ENCODE measurements around the gene PCDHA6.
"Not testable (repeated sequence)": the region's sequence is repeated elsewhere in the genome, so short reads cannot be mapped to it uniquely, and the experiment has no call there.

The PCDHA6 gene

DNA sequence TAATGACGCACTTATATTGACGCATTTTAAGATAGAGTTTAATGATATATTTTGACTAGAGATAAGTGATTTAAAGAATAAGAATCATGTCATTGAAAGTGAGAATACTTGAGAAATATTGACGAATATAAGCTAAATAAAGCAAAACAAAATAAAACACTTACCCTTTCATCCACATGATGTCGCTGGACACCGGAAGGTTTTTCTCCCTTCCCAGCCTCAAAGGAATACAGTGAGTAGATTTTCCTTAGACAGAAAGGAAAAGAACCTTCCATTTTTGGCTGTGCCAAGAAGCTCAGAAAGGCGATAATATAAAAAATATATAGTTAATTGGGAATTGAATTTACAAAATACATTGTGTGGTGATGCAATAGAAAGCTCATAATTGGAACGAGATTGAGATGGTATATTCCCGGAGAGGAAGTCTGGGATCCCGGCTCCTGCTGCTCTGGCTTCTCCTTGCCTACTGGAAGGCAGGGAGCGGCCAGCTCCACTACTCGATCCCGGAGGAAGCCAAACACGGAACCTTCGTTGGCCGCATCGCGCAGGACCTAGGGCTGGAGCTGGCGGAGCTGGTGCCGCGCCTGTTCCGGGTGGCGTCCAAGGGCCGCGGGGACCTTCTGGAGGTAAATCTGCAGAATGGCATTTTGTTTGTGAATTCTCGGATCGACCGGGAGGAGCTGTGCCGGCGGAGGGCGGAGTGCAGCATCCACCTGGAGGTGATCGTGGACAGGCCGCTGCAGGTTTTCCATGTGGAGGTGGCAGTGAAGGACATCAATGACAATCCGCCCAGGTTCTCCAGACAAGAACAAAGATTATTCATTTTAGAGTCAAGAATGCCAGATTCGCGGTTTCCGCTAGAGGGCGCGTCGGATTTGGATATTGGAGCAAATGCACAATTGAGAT lies 6.1 kb upstream of the PCDHA6 start, which contains the start of gene PCDHA5:
Gene PCDHA5, plus strand, starts transcription at position 239 of the 906 bp plus-strand sequence.
- no peak for DNase-seq

DNA sequence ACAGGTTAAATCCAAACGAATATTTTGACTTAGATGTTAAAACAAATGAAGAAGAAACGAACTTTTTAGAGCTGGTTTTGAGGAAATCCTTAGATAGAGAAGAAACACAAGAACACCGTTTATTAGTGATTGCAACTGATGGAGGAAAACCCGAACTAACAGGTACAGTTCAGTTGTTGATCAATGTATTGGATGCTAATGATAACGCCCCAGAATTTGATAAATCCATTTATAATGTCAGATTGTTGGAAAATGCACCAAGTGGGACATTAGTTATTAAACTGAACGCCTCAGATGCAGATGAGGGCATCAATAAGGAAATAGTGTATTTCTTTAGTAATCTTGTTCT lies 5.5 kb upstream of the PCDHA6 start:
- DNase-seq = no peak

DNA sequence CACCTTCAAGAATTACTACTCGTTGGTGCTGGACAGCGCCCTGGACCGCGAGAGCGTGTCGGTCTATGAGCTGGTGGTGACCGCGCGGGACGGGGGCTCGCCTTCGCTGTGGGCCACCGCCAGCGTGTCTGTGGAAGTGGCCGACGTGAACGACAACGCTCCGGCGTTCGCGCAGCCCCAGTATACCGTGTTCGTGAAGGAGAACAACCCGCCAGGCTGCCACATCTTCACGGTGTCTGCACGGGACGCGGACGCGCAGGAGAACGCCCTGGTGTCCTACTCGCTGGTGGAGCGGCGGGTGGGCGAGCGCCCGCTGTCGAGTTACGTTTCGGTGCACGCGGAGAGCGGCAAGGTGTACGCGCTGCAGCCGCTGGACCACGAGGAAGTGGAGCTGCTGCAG lies 4.8 kb upstream of the PCDHA6 start:
- DNase-seq = not testable (repeated sequence)

DNA sequence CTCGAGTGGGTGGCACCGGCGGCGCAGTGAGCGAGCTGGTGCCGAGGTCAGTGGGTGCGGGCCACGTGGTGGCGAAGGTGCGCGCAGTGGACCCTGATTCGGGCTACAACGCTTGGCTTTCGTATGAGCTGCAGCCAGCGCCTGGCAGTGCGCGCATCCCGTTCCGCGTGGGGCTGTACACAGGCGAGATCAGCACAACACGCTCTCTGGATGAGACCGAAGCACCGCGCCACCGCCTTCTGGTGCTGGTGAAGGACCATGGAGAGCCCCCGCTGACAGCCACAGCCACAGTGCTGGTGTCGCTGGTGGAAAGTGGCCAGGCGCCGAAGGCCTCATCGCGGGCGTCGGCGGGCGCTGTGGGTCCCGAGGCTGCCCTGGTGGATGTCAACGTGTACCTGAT lies 4.3 kb upstream of the PCDHA6 start:
- DNase-seq = no peak

DNA sequence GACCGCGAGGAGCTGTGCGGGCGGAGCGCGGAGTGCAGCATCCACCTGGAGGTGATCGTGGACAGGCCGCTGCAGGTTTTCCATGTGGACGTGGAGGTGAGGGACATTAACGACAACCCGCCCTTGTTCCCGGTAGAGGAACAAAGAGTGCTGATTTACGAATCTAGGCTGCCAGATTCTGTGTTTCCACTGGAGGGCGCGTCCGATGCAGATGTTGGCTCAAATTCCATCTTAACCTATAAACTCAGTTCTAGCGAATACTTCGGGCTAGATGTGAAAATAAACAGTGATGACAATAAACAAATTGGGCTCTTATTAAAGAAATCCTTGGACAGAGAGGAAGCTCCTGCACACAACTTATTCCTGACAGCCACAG lies 590 bp downstream of the PCDHA6 start:
- DNase-seq = no peak

DNA sequence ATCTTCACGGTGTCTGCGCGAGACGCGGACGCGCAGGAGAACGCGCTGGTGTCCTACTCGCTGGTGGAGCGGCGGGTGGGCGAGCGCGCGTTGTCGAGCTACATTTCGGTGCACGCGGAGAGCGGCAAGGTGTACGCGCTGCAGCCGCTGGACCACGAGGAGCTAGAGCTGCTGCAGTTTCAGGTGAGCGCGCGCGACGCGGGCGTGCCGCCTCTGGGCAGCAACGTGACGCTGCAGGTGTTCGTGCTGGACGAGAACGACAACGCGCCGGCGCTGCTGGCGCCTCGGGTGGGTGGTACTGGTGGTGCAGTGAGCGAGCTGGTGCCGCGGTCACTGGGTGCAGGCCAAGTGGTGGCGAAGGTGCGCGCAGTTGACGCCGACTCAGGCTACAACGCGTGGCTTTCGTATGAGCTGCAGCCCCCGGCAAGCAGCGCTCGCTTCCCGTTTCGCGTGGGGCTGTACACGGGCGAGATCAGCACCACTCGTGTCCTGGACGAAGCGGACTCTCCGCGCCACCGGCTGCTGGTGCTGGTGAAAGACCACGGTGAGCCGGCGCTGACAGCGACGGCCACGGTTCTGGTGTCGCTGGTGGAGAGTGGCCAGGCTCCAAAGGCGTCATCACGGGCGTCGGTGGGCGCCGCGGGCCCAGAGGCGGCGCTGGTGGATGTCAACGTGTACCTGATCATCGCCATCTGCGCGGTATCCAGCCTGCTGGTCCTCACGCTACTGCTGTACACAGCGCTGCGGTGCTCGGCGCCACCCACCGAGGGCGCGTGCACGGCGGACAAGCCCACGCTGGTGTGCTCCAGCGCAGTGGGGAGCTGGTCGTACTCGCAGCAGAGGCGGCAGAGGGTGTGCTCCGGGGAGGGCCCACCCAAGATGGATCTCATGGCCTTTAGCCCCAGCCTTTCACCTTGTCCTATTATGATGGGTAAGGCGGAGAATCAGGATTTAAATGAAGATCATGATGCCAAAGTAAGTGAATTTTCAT lies 2.0 kb downstream of the PCDHA6 start:
- DNase-seq = not testable (repeated sequence)

DNA sequence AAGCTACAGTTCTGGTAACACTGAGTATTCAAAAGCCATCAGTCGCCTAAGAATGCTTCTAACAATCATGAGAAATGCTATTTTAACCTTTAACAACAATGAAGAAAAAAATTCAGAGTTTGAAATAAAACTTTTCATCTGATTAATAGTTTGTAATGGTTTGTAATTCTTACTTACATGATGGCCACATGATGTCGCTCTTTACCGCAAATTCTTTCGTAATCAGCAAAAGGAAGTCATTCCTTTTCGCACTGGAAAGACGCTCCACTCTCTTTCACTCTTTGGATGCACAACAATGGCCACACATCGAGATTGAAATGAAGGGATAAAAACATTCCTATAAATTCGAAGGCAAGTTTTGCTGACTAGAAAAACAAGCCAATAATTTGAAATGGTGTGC lies 6.2 kb downstream of the PCDHA6 start, which contains the start of gene PCDHA7:
Gene PCDHA7, plus strand, starts transcription at position 277 of the 400 bp plus-strand sequence. Its CDS starts 115 bp downstream, at position 392.
- no peak for DNase-seq

DNA sequence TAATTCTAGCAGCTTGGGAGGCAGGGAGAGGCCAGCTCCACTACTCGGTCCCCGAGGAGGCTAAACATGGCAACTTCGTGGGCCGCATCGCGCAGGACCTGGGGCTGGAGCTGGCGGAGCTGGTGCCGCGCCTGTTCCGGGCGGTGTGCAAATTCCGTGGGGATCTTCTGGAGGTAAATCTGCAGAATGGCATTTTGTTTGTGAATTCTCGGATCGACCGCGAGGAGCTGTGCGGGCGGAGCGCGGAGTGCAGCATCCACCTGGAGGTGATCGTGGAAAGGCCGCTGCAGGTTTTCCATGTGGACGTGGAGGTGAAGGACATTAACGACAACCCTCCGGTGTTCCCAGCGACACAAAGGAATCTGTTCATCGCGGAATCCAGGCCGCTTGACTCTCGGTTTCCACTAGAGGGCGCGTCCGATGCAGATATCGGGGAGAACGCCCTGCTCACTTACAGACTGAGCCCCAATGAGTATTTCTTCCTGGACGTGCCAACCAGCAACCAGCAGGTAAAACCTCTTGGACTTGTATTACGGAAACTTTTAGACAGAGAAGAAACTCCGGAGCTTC lies 6.8 kb downstream of the PCDHA6 start:
- not testable (repeated sequence) for DNase-seq

DNA sequence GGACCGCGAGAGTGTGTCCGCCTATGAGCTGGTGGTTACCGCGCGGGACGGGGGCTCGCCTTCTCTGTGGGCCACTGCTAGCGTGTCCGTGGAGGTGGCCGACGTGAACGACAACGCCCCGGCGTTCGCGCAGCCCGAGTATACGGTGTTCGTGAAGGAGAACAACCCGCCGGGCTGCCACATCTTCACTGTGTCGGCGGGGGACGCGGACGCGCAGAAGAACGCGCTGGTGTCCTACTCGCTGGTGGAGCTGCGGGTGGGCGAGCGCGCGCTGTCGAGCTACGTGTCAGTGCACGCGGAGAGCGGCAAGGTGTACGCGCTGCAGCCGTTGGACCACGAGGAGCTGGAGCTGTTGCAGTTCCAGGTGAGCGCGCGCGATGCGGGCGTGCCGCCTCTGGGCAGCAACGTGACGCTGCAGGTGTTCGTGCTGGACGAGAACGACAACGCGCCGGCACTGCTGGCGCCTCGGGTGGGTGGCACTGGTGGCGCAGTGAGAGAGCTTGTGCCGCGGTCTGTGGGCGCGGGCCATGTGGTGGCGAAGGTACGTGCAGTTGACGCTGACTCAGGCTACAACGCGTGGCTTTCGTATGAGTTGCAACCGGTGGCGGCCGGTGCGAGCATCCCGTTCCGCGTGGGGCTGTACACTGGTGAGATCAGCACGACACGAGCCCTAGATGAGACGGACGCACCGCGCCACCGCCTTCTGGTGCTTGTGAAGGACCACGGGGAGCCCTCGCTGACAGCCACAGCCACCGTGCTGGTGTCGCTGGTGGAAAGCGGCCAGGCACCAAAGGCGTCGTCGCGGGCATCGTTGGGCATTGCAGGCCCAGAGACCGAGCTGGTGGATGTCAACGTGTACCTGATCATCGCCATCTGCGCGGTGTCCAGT lies 8.1 kb downstream of the PCDHA6 start:
- no peak for DNase-seq

DNA sequence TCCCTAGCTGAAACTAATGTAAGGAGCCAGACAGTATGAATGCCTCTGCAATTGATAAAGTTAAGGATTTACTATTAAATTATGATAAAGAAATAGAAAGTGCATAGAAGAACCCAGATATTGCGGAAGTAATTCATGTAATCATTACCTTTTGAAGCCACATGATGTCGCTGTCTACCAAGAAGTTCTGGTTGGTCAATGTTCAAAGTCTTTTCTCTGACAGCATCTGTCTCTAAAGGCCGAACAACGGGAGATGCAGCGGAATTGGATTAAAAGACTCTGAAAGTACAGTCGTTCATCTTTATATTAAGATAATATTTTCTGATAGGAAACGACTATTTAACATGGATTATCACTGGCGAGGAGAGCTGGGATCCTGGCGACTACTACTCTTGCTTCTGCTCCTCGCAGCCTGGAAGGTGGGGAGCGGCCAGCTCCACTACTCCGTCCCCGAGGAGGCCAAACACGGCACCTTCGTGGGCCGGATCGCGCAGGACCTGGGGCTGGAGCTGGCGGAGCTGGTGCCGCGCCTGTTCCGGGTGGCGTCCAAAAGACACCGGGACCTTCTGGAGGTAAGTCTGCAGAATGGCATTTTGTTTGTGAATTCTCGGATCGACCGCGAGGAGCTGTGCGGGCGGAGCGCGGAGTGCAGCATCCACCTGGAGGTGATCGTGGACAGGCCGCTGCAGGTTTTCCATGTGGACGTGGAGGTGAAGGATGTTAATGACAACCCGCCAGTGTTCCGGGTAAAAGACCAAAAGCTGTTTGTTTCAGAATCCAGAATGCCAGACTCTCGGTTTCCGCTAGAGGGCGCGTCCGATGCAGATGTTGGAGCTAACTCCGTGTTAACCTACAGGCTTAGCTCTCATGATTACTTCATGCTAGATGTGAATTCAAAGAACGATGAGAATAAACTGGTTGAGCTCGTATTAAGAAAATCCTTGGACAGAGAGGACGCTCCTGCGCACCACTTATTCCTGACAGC lies 13.5 kb downstream of the PCDHA6 start, which contains the start of gene PCDHA8:
Gene PCDHA8, plus strand, starts transcription at position 210 of the 985 bp plus-strand sequence. Its CDS starts 135 bp downstream, at position 345.
- DNase-seq = no peak

DNA sequence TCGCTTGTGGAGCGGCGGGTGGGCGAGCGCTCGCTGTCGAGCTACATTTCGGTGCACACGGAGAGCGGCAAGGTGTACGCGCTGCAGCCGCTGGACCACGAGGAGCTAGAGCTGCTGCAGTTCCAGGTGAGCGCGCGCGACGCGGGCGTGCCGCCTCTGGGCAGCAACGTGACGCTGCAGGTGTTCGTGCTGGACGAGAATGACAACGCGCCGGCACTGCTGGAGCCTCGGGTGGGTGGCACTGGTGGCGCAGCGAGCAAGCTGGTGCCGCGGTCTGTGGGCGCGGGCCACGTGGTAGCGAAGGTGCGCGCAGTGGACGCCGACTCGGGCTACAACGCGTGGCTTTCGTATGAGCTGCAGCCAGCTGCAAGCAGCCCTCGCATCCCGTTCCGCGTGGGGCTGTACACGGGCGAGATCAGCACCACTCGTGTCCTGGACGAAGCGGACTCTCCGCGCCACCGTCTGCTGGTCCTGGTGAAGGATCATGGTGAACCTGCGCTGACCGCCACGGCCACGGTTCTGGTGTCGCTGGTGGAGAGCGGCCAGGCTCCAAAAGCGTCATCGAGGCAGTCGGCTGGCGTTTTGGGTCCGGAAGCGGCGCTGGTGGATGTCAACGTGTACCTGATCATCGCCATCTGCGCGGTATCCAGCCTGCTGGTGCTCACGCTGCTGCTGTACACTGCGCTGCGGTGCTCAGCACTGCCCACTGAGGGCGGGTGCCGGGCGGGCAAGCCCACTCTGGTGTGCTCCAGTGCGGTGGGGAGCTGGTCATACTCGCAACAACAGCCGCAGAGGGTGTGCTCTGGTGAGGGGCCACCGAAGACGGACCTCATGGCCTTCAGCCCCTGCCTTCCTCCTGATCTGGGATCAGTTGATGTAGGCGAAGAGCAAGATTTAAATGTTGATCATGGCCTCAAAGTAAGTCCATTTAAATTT lies 15.3 kb downstream of the PCDHA6 start:
- no peak for DNase-seq

DNA sequence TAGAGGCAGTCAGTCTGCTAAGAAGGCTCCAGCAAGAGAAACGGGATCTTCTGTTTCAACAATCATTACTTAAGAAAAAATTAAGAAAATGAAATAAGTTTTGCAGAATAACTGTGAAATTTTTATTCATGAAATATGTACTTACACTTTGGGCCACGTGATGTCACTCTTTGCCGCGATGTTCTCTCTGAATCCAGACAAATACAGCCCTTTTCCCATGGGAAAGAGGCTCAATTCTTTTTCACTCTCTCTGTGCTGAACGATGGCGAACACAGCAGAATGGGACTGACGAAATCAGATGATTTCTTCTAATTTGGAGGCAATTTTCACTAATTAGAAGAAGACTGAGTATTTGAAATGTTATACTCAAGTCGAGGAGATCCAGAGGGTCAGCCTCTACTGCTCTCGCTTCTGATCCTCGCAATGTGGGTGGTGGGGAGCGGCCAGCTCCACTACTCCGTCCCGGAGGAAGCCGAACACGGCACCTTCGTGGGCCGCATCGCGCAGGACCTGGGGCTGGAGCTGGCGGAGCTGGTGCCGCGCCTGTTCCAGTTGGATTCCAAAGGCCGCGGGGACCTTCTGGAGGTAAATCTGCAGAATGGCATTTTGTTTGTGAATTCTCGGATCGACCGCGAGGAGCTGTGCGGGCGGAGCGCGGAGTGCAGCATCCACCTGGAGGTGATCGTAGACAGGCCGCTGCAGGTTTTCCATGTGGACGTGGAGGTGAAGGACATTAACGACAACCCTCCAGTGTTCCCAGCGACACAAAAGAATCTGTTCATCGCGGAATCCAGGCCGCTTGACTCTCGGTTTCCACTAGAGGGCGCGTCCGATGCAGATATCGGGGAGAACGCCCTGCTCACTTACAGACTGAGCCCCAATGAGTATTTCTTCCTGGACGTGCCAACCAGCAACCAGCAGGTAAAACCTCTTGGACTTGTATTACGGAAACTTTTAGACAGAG lies 20.7 kb downstream of the PCDHA6 start, which contains the start of gene PCDHA9:
Gene PCDHA9, plus strand, starts transcription at position 244 of the 964 bp plus-strand sequence. Its CDS starts 114 bp downstream, at position 358.
- DNase-seq = not testable (repeated sequence)

DNA sequence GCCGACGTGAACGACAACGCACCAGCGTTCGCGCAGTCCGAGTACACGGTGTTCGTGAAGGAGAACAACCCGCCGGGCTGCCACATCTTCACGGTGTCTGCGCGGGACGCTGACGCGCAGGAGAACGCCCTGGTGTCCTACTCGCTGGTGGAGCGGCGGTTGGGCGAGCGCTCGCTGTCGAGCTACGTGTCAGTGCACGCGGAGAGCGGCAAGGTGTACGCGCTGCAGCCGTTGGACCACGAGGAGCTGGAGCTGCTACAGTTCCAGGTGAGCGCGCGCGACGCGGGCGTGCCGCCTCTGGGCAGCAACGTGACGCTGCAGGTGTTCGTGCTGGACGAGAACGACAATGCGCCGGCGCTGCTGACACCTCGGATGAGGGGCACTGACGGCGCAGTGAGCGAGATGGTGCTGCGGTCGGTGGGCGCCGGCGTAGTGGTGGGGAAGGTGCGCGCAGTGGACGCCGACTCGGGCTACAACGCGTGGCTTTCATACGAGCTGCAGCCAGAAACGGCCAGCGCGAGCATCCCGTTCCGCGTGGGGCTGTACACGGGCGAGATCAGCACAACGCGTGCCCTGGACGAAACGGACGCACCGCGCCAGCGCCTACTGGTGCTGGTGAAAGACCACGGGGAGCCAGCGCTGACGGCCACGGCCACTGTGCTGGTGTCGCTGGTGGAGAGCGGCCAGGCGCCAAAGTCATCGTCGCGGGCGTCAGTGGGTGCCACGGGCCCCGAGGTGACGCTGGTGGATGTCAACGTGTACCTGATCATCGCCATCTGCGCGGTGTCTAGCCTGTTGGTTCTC lies 22.3 kb downstream of the PCDHA6 start:
- not testable (repeated sequence) for DNase-seq

DNA sequence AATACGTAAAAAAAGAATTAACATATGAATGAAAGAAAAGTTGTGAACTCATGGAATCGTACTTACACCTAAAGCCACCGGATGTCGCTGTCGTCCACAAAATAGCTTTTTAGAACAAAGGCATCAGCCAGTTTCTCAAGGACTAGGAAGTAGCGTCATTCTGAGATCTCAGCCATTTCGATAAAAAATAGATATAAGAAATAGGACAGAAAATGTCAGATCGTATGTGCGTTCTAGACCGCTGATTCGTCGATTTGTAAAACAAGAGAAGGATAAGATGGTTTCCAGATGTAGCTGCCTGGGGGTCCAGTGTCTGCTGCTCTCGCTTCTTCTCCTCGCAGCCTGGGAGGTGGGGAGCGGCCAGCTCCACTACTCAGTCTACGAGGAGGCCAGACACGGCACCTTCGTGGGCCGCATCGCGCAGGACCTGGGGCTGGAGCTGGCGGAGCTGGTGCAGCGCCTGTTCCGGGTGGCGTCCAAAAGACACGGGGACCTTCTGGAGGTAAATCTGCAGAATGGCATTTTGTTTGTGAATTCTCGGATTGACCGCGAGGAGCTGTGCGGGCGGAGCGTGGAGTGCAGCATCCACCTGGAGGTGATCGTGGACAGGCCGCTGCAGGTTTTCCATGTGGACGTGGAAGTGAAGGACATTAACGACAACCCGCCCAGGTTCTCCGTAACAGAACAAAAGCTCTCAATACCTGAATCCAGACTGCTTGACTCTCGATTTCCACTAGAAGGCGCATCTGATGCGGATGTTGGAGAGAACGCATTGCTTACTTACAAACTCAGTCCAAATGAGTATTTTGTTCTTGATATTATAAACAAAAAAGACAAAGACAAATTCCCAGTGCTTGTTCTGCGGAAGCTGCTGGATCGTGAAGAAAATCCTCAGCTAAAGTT lies 28.3 kb downstream of the PCDHA6 start, which contains the start of gene PCDHA10:
Gene PCDHA10, plus strand, starts transcription at position 126 of the 903 bp plus-strand sequence. Its CDS starts 152 bp downstream, at position 278.
- DNase-seq = no peak

DNA sequence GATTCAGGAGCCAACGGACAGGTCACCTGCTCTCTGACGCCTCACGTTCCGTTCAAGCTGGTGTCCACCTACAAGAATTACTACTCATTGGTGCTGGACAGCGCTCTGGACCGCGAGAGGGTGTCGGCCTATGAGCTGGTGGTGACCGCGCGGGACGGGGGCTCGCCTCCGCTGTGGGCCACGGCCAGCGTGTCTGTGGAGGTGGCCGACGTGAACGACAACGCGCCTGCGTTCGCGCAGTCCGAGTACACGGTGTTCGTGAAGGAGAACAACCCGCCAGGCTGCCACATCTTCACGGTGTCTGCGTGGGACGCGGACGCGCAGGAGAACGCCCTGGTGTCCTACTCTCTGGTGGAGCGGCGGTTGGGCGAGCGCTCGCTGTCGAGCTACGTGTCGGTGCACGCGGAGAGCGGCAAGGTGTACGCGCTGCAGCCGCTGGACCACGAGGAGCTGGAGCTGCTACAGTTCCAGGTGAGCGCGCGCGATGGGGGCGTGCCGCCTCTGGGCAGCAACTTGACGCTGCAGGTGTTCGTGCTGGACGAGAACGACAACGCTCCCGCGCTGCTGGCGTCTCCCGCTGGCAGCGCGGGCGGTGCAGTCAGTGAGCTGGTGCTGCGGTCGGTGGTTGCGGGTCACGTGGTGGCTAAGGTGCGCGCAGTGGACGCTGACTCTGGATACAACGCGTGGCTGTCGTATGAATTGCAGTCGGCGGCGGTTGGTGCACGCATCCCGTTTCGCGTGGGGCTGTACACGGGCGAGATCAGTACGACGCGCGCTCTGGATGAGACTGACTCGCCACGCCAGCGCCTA lies 29.6 kb downstream of the PCDHA6 start:
- DNase-seq = no peak
